GM19099 (cell line): ENCODE results near the gene PPT1.

Experiments
- POLR2A ChIP-seq: IDR thresholded peaks from 3 replicates; pipeline ENCODE4 v1.6.1; 2011; ENCODE audit warnings: low read depth; ENCODE audit not compliant: insufficient read length; ENCODE audit errors: extremely low read depth

PPT1 gene

DNA sequence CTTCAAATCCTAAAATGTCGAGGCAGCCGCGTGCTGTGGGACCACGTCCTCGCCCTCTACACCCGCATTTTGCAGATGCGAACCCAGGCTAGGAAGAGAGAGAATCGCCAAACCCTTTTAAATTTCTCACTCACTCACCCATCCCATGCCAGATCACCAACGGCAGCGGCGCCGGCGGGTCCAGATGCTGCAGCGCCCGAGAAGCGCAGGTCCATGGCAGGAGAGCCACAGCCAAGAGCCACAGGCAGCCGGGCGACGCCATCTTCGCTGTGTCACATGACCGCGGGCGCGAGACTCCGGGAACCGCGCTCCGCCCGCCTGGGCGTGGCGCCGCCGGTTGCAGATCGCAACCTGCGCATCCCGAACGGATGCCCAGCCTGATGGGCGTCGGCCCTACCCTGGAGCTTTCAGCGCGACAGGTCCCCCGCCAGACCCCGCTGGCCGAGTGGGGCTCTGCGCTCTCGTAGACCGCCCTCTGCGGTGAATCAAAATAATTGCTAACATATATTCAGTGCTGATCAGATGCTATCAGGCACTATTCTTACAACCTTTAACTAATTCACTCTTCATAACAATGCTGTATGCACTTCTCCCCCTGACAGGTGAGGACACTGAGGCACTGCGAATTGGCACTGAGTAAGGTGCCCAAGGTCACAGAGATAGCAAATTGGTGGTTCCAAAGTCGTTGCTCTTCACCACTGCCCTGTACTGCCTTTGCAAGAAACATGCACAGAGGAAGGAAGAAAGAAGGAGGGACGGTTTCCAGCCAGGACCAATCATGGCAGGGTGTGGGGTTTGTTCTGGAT, at the start of gene PPT1:
Gene PPT1, minus strand, starts transcription at position 276 of the 806 bp plus-strand sequence. Its CDS starts 14 bp downstream, at position 262.
- TF ChIP-seq POLR2A = peak; percentile 83

DNA sequence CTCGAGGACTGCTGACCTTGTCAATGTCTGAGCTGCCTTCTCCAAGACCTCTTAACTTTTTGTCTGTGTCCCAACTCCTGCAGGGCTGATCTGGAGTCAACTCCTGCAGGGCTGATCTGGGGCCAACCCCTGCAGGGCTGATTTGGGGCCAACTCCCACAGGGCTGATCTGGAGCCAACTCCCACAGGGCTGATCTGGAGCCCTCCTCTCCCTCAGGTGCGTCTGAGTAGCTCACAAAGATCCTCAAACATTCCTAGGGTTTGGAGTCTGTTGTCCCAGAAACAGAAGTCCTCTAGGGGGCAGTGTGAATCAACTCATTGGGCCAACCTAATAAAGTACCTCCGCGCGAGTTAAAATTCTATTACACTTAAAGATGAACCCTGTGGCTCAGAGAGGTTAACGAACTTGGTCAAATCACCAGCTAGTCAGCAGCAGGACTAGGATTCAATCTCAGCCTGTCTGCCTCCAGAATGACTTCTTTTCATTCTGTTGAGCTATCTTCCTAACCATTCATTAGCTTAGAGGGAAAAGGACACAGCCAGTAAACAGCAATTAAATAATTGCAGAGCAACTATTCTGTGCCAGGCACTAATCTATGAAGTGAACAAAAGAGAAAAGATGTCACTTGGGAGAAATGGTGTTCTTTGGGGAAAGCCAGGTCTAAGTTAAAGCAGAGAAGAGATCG, 47.0 kb upstream of the PPT1 start:
- TF ChIP-seq POLR2A = no peak

- TF ChIP-seq POLR2A = no peak
Observed at GRCh38 chr1:40141878-40142535, 45.0 kb upstream of the PPT1 start.

DNA sequence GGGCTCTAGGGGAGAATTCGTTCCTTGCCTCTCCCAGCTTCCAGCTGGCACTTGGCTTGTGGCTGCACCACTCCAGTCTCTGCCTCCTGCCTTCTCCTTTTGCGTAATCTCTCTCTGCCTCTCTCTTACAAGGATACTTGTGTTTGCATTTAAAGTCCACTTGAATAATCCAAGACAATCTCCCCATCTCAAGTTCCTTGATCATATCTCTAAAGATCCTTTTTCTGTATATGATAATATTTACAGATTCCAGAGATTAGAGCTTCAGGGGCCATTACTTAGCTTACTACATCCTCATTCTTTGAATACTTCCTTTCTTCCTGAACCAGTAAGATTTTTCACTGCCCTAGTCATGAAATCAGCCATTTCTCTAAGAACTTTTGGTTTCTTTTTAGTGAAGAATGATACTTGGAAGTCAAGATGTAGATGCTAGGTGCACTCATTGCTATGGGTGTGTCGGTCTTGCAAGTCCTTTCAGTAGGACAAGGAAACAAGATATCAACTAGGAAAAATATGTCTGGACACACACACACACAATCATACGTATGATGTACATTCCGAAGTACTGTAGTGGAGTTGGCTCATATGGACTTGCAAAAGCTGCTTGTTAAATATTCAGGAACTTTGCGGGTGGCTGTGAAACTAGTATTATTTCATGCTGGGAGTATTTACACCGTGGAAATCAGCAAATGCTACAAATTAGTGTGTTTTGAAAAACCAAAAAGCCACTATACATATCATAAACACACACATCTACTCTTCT, 43.3 kb upstream of the PPT1 start:
- no peak for TF ChIP-seq POLR2A

- TF ChIP-seq POLR2A = no peak
Observed at GRCh38 chr1:40133839-40134238, 36.8 kb upstream of the PPT1 start.

- no peak for TF ChIP-seq POLR2A
Observed at GRCh38 chr1:40133312-40133665, 36.2 kb upstream of the PPT1 start.

- no peak for TF ChIP-seq POLR2A
Observed at GRCh38 chr1:40132383-40133311, 35.6 kb upstream of the PPT1 start.

GRCh38 chr1:40130892-40131291, 33.8 kb upstream of the PPT1 start:
- no peak for TF ChIP-seq POLR2A

GRCh38 chr1:40122855-40123254, 25.8 kb upstream of the PPT1 start:
- no peak for TF ChIP-seq POLR2A

DNA sequence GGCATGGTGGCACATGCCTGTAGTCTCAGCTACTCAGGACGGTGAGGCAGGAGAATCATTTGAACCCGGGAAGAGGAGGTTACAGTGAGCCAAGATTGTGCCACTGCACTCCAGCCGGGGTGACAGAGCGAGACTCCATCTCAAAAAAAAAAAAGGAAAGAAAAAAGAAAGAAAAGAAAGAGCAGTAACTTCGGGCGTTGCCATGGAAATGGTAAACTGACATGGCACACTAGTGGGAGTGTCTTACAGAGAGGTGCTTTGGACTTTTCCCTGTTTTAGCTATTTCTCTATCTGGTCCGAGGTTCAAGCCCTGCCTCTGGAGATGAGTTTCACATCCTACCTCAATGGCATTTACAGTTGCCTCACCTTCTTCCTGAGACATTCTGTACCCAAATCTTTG, 23.1 kb upstream of the PPT1 start:
- no peak for TF ChIP-seq POLR2A

DNA sequence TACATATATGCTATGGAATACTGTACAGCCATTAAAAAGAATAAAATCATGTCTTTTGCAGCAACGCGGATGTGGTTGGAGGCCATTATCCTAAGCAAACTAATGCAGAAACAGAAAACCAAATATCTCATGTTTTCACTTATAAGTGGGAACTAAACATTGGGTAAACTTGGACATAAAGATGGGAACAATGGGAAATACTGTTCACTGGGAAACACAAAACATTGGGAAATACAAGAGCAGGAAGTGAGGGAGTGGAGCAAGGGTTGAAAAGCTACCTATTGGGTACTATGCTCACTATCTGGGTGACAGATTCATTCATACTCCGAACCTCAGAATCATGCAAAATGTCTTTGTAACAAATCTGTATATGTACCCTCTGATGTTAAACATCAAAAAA, 17.3 kb upstream of the PPT1 start:
- TF ChIP-seq POLR2A = no peak

DNA sequence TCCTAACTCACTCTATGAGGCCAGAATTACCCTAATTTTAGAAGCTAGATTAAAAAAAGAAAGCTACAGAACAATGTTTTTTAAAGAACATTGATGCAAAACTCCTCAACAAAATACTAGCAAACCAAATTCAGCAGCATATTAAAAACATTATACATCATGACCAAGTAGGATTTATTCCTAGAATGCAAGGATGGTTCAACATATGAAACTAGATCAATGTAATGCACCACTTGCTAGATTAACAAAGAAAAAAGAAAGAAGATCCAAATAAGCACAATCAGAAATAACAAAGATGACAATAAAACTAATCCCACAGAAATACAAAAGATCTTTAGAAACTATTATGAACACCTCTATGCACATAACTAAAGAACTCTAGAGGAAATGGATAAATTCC, 13.3 kb upstream of the PPT1 start:
- TF ChIP-seq POLR2A = no peak

DNA sequence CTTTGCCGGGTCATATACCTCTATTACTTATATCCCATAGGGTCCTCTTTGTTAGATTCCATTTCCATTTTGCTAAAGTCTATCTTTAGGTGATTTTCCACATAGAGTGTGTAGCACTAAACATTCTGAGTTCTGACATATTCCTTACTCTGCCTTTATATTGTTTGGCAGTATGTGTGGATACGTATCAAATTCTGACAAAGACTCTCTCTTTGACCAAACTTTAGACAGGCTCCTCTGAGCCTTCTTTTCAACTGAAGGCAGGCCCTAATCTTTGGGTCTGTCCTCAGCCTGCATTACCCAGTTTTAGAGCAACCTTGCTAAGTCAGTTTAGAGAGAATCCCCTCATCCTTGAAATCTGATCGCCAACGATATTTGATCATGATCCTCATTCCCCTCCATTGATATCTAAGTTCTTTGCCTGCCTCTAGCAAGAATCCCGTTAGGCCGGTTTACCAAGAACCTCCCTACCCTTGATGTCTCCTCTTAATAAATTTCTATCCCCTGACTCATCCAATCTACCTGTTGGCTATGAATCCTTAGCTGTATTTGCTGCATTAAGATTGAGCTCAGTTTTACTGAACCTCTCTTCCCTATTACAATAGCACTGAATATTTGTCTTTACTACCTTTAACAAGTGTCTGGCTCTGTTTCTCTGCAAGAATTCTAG, 10.4 kb upstream of the PPT1 start:
- no peak for TF ChIP-seq POLR2A

GRCh38 chr1:40105028-40105427, 8.0 kb upstream of the PPT1 start:
- TF ChIP-seq POLR2A = no peak
